DMS153 treated with DMSO at 0.1 percent for 48 hours (cell line): ENCODE measurements around the gene FAM163A.
"Not testable (repeated sequence)": the region's sequence is repeated elsewhere in the genome, so short reads cannot be mapped to it uniquely, and the experiment has no call there.

ENCODE experiments used
- DNase-seq: peaks from one replicate; lab custom pipeline; 2025; ENCODE audit not compliant: unreplicated experiment; lab: John Stamatoyannopoulos, UW

FAM163A gene

DNA sequence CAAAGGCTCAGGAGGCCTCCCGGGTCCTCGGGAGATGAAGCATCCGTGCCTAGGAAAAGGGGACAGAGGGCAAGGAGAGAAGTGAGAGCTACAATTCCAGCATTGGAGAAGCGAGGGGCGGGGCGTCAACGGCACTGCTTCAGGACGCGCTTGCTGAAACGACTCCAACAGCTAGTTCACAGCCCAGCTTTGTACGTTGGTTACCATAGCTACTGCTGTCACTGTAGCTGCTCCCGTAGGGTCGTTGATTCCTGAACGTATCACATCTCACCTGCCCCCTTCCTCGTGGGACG, 71.4 kb downstream of the FAM163A start:
- peak; percentile 94 for DNase-seq

DNA sequence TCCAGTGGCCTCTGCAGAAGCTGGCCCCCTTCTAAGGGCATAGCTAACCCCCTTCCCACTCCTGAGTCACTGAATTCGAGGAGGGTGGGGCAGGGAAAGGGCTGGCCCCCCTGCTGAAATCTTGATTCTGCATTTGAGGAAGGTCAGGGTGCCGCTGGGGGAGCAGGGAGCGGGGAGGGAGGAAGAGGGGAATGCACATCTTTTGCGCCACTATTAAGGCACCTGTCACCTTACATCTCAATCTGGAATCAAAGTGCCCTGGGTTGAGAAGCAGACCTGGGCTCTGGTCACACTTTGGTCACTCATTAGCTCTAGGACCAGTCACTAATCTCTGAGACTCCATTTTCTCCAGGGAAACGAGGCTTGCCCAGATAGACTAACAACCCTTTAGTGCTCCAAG, 72.5 kb downstream of the FAM163A start:
- peak; percentile 41 for DNase-seq

DNA sequence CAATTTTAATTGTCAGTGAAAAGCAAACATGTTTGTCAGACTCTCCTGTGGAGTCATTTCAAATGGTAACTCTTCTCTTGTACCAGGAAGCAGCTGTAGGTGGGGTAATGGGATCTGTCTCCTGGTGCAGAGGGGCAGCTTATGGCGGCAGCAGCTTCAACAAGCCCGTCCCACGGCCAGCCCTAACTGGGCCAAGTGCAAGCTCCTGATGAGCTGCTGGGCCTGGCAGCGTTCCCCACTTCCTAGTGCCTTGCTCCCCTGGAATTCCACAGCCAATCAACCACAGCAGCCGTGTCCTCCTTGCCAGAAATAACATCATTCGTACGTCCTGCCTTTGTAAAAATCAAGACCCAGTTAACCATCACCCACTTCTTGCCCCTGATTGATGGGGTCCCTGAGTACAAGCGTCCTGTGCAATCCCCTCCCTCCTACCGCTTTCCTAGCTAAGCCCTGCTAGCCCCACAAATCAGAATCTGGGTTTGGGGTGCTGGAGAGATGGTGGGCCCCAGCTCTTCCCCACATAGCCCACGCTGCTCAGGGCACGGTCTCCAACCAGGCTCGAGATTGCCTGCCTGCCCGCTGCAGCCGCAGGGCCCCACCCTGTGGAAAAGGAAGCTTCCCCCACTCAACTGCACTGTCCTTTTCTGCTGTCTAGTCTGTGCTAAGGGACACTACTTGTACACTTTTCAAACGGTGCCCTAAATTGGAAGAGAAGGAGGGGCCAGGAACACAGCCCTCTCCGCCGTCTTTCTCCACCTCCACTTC, 73.3 kb downstream of the FAM163A start:
- DNase-seq, result no peak

DNA sequence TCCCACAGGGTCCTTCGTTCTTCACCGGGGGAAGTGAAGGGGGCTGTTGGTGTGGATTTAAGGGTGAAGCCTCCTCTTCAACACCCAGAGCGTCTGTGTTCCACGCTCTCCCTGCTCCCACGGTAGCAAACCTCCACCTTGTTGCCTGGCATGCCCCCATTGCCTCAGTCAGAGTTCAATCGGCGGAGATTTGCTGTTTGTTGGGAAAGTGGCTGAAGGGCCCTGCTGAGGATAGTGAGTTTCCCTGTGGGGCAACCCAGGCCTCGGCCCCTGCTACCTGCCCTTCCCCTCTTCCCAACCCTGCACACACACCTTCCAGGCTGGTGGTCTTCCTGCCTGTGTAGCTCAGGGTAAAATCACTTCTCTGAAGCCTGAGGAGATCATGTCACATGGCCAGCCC, 74.0 kb downstream of the FAM163A start:
- DNase-seq, result no peak

DNA sequence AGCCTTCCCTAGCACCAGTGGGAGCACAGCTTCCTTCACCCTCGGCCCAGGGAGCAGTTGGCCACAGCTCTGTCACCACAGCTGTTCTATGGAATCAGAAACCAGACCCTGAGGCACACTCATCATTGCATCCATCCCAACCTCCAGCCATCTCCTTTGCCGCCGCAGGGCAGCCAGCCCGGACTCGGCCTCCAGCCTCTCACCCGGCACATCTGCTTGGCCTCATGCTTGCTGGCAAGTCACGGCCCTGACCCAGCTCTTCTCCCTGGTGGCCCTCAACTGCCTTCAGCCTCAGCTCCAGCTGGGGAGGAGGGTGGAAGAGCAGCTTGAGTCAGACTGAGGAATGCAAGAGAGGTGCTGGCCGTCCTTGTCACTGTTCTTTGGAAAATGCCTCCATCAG, 74.7 kb downstream of the FAM163A start:
- no peak for DNase-seq

DNA sequence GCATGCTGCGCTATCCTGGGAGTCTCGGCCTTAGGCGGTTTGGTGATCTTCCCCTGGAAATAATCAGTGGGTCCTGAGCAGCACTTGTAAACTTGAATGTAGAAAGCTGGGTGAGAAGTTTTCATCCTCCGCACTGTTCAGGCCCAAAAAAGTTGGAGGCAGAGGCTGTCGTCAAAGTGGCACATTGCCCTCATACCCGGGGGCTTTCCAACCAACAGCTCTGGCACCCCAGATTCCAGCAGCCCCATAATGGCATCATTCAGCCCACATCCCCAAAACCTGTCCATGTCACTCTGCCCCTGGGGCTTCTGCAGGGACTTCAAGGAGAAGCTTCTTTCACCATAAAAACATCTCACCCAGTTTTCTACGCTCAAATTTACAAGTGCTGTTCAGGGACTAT, 75.2 kb downstream of the FAM163A start:
- no peak for DNase-seq

DNA sequence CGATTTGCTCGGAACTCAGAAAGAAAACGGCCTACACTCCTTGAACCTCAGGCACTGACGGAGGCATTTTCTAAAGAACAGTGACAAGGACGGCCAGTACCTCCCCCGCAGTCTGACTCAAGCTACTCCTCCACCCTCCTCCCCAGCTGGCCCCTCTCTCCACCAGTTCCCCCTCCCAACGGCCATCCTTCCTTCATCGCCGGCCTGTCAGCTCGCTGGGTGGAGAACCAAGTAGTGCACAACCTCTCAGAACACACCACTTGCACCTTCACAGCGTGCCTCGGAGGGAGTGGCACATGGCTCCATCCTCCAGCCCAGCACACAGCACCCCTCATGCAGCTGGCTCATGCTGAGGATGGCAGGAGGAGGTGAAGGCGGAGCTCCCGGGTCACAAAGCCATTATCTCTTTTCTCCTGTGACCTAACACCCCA, 75.7 kb downstream of the FAM163A start:
- no peak for DNase-seq

DNA sequence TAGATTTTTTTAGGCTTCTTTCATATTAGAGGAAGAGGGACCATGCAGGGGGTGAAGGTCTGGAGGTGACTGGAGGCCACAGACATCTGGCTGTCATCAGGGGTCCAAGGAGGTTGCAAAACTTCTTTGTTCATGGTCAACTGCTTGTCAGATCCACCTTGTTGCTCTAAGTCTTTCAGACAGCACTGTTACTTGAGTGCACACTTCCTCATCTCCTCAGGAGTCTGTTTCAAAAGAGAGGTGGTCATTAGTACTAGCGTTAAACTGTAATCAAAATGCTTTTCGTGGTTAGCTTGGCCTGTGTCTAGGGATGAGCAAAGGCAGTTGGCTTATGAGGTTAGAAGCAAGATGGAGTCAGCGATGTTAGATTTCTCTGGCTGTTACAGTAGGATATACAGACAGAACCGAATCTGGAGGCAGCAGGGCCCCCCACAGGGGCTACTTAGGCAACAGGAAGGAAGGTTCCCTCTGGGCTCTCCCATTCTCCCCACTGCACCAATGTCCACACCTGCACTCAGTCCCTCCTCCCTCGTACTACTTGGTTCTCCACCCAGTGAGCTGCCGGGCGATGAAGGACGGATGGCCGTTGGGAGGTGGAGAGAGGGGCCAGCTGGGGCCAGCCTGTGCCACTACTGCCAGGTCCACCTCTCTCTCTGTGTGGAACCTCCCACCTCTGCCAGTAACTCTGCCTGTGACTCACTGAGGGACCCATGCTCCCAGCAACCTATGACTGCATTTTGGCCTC, 77.3 kb downstream of the FAM163A start:
- no peak for DNase-seq

DNA sequence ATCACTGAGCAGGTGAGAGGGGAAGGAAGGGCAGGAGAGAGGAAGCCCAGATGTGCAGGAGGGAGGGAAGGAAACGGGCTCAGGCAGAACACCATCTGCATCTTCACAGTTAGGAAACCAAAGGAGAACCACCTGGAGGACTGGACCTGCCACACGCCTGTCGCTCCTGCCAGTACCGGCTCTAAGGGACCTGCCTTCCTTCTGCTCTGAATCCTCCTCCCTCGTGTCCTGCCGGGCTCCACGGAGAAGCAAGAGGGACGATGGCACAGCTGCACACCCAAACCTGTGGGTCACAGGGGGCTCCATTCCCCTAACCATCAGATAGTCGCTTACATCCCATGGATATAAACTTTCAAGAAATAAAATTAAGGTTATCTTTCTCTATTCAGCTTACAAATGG, 78.4 kb downstream of the FAM163A start:
- no peak for DNase-seq

DNA sequence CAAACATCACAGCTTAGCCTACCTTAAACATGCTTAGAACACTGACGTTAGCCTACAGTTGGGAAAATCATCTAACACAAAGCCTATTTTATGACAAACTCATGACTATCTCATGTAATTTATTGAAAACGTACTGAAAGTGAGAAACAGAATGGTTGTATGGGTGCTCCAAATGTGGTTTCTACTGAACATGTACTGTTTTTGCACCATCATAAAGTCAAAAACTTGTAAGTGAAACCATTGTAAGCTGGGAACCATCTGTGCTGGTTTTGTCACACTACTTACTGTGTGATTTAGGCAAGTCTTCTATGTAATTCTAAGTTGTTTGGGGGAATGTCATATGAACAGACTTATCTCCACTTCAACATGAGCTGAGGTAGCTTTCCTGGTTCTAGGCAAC, 79.0 kb downstream of the FAM163A start:
- no peak for DNase-seq

DNA sequence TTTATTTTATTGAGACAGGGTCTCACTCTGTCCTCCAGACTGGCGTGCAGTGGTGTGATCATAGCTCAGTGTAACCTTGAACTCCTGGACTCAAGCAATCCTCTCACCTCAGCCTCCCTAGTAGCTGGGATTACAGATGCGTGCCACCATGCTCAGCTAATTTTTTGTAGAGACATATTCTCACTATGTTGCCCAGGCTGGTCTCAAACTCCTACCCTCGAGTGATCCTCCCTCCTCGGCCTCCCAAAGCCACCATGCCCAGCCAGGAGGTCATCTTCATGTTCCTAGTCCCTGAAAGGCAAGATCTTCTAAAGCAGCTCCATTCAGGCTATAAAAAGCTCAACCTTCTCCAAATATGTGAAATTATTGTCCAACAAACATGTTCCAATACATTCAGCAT, 80.6 kb downstream of the FAM163A start:
- no peak for DNase-seq

DNA sequence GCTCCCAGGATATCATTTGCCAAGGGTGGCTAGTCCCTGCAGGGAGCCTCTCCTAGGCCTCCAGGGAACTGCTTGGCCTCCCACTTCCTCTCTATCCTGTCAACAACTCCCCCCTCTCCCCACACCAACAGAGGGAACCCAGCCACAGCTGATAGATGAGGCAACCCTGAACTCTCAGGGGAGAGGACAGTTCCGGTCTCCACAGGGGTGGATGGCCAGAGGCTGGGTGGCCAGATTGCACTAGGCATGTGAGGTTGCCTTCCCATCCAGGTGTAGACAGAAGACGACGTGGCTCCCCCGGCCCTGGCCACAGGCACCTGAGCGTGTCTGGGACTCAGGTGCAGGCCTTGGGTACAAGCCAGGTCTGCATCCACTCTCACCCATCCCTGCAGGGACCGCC, 81.2 kb downstream of the FAM163A start:
- peak; percentile 68 for DNase-seq

DNA sequence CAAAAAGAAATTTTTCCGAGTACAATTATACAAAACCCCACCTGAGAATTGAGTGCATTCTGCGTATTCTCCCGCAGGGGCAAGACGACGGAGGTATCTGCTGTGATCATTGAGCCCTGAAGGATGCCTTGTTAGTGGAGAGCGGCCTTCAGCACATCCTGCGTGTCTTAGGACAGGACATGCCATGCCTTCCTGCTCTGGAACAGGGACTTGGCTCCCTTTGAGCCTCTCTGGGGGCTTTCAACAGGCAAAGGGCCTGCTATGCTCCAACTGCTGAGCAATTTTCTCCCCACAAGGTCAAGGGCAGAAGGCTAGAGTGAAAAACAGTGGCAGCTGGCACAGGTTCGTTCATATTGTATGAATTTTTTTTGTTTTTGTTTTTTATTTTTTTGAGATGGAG, 82.1 kb downstream of the FAM163A start:
- no peak for DNase-seq

DNA sequence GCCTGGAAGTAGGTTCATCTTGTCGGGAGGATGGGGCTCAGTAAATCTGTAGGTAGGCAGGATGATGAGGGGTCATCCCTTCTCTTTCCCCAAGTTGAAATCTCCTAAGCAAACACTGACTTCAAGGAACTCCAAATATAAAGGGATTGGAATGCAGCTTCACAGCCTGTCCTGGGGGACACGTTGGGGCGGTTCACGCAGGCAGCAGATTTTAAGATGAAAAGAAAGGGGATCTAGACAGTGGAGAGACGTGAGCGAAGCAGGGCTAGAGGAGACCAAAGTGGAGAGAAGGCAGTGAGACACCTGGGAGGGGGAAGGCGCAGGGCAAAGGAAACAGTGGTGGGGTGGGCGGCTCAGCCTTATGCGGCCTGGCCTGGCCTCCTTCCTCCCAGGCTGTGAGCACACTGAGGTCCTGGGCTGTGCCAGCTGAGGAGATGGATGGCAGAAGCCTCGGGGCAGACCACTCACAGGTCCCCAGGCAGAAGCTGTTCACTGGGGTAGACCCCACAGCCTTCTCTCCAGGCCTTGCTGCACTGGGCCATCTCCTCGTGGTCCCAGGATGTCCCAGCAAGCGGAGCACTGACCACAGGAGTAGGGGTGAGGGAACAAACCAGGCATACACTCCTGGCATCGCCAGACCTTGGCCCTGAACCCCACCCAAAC, 82.8 kb downstream of the FAM163A start:
- DNase-seq, result no peak

DNA sequence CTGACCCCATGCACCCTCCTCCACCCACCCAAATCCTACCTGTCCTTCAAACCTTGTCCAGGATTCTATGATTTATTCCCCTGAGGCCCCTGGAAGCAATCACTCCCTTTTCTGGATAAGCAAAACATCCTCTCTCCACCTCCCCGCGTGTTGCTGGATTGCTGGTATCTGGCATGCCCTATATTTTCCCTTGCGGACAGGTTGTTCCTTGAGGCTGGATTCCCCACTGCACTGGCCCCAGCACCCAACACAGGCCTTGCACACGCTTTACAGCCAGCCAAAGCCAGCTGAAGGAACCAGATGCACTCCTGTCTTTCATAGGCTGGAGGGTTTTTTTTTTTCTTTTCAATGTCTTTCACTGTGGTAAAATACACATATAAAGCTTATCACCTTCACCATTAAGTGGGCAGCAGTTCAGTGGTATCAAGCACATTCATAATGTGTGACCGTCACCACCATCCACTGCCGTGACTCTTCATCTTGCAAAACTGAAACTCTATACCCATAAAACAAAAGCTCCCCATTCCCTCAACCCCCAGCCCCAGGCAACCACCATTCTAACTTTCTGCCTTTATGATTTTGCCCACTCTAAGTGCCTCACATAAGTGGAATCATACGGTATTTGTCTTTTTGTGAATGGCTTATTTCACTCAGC, 83.7 kb downstream of the FAM163A start:
- DNase-seq, result no peak

DNA sequence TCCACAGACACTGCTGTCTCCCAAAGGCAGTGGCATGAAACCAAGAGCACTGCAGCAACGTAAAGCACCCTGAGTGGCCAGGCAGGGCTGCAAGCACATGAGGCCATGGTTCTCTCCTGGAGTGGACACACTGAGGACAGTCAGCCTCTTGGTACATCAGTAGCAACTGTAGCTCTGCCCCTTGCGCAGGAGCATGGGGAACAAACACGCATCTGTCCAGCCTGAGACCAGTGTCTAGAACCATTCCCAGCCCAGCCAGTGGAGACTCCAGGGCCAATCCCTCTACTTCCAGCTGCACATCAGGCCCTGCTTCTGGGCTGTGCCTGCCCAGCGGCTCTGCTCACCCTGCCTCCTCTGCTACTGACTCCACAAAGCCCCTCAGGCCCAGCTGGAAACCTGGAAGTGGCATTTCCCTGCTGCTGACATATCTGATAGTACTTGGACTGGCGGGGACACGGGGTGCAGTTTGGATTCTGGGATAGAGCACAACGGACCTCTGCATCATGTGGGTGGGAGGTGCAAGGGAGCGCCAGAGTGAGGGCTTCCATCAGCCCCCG, 85.5 kb downstream of the FAM163A start:
- no peak for DNase-seq

DNA sequence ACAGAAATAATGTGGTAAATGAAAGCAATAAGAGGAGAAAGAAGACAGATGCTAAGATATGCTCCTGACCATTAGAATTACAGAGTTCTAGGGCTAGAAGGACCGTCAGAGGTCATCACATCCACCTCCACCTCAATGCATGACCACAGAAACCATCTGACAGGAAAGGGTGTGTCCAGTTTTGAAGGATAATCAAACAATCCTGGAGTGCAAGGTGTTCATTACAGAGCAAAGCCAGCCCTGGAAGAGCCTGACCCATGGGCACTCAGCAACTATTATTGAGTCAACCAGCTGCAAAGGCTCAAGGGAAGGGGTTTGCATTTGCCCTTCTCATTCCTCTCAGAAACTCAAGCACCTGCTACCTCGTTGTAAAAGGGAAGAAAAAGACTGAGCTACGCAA, 88.1 kb downstream of the FAM163A start:
- DNase-seq, result no peak

DNA sequence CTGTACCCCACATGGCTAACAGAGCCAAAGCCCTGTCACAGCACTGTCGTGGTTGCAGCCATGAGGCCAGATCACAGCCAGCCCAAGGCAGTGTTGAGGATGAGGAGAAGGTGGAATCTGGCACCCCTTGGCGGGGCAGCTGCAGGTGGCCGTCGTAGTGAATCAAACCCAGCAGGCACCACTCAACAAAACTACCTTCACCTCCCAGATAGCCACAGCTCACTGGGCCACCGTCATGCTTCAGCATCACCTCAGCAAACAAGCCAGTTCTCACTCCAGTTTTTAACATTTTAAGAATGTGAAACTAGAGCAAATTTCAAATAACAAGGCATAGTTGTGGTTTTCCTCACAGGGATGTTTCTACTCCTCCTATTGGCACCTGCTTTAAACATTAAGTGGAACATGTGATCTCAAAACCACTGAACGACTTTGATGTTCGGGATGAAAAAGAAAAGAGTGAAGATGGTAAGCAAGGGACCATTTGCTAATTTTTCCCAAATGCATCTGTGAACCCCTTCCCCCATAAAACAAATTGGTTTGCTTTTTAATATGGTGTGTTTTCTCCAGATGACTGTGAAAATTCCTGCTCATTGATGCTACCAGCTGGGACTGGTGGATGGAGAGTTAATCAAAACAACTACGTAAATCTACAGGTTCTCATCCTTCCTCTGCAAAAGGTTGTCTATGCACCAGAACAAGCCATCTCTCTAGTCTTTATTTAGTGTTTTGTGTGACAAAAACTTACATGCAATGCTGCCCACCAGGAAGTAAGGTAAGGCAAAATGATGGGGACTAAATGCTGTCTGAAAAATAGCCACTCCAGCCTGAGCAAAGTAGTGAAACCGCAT, 89.0 kb downstream of the FAM163A start:
- DNase-seq, result no peak

DNA sequence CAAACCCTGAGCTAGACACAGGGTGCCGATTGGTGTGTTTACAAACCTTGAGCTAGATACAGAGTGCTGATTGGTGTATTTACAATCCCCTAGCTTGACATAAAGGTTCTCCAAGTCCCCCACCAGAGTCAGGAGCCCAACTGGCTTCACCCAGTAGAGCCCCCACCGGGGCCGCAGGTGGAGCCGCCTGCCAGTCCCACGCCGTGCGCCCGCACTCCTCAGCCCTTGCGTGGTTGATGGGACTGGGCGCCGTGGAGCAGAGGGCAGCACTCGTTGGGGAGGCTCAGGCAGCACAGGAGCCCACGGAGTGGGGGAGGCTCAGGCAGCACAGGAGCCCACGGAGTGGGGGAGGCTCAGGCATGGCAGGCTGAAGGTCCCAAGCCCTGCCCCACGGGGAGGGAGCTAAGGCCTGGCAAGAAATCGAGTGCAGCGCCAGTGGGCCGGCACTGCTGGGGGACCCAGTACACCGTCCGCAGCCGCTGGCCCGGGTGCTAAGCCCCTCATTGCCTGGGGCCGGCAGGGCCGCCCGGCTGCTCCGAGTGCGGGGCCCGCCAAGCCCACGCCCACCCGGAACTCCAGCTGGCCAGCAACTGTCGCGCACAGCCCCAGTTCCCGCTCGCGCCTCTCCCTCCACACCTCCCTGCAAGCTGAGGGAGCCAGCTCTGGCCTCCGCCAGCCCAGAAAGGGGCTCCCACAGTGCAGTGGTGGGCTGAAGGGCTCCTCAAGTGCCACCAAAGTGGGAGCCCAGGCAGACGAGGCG, 93.8 kb downstream of the FAM163A start:
- not testable (repeated sequence) for DNase-seq

DNA sequence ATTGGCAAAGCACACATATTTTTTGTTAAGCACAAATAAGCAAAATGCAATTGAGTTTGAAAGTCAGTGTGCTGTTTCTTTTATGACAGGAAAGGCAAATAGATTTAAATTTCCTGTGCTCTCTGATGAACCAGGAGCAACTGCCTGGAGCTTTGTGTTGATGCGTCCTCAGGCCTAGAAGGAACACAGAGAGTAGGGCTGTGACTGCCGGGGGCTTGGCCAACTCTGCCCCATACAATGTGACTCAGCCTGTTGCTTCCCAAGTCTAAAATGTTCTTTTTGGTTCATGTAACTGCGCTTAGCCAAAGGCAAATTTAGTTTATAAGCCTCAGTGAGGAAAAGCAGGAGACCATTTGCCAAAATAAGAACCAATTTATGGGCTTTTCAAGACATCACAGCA, 97.0 kb downstream of the FAM163A start:
- no peak for DNase-seq
